ENCODE results near the gene SLC25A30.
"Not testable (repeated sequence)": the region's sequence is repeated elsewhere in the genome, so short reads cannot be mapped to it uniquely, and the experiment has no call there.

SLC25A30 gene

DNA sequence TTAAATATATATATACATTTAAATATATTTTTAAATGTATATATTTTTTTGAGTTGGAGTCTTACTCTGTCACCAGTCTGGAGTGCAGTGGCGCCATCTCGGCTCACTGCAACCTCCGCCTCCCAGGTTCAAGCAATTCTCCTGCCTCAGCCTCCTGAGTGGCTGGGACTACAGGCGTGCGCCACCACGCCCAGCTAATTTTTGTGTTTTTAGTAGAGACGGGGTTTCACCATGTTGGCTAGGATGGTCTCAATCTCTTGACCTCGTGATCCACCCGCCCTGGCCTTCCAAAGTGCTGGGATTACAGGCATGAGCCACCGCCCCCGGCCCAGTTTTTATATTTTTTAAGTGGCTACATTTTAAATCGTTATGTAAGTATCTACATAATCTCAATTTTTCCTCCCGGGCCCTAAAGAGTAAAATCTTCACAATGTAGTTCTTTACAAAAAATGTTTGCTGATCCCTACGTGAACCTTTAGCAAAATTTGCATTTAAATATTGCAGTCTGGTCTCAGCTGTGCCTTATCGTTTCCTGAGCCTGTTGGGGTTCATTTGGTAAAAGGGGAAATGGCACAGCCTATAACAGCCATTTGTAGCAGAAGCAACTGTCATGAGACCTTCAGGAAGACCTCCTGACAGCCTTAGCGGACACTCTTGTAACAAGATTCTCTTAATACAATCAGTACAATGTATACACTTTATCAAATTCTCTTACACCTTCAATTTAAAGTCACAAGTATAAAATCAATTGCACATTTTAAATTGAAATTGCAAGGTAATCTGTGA is 8.1 kb upstream of the SLC25A30 start:
- not testable (repeated sequence) for DNase-seq

DNA sequence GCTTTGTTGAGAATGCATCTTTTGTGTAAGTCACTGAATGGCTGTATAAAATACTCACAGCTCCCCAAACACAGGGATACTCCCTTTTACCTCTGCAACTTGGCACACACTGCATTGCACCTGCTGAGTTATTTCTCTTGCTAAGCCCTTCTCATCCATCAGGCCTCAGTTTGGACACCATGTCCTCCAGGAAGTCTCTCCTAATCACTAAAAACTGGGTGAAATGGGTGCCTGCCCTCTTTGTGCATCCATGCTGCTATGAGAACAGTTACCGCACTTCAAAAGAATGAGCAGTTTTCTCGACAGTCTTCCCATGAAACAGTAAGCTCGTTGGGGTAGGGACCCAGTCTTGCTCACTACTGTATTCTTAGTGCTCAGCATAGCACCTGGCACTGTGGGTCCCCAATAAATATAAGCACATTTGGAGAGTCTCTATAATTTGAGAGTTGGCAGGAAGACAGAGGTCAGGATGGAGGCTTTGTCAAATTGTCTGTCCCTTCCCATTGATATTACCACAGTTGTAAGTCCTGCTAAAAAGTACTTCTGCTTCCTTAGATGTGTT is 4.6 kb upstream of the SLC25A30 start:
- no peak for DNase-seq

- no peak for DNase-seq
Observed at GRCh38 chr13:45419945-45420344, 1.8 kb upstream of the SLC25A30 start.

- not testable (repeated sequence) for DNase-seq
Observed at GRCh38 chr13:45419389-45419788, 1.2 kb upstream of the SLC25A30 start.

GRCh38 chr13:45416516-45417128 is 1.6 kb downstream of the SLC25A30 start:
- DNase-seq: no peak

DNA sequence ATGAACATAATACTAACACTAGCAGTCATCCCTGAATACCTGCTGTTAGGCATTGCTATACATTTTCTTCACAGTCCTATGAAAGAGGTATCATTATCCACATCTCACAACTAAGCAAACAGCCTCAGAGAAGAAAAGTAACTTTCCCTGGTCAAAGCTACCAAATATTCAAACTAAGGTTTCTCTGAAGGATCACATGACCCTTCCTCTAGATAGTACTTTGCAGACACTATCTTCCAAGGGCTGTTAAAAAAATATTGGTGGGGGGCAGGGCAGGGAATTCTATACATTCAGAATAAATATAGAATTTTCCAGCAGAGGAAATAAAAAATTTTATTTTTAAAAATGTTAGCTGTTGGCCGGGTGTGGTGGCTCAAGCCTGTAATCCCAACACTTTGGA is 3.1 kb downstream of the SLC25A30 start:
- DNase-seq: no peak

DNA sequence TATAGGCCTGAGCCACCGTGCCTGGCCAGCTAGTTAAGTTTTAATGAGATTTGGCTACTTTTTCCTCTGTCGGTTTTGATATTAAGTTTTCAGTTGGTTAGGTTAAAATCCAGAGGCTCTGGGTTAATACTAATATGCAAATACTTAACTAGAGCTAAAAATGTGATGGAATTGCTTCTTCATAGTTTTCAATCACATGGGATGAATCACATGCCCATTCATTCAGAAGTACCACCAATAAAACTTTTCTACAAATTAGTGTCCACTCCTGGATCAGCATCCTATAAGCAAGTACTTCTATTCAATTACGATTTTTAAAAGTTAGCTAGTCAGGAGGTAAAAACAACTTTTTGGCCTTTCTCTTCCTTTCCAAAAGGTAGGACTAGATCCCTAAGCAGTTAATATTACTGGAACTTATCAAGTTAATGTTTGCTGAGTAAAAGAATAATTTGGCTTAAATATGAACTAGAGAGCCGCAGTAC is 4.3 kb downstream of the SLC25A30 start:
- no peak for DNase-seq

DNA sequence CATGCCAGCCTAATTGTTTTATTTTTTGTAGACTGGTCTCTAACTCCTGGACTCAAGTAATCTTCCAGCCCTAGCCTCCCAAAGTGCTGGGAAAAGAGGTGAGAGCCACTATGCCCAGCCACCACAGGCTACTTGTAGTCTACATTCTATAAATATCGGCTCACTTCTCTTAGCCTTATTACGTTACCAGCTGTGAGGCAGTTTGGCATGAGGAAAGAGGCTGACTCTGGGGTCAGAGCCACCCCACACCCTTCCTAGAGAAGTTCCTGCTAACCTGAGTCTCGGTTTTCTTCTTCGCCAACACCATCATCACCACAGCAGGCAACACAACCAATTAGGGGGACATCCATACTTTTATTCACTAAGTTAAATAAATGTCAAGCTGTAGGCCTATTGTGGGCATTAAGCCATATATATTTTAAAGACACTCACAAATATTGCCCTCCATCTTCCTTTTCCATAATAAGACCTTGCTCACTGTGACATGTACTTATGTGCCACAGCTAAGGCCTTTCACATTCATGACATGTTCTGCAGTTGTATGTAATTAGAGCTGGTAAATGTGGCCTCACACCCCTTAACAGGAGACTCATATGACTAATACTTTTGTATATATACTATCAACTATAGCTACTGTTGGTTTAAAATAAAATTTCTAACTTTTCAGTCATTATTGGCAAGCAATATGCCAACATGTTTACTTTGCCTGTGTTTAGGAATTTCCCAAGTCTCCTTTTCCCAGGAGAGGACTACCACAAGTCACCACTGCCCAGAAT is 5.7 kb downstream of the SLC25A30 start:
- DNase-seq: no peak

- DNase-seq: no peak
Observed at GRCh38 chr13:45411631-45412030, 6.5 kb downstream of the SLC25A30 start.

DNA sequence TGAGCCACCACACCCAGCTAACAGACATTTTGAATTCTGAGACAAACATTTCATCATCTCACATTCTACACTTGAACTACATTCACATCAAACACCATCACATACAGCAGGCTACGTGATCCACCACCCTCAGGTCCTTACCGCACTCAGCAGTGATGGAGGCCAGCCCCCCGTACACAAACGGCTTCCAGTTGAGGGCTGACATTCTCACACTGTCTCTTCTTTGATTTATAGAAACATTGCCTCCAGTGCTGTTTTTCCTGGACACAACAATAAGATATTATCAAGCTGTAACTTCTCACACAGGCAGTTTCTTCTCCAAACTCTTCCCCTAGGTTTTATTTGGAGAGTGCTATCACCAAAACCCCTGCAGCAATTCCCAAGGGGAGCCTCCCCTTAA is 7.0 kb downstream of the SLC25A30 start:
- DNase-seq: no peak

- no peak for DNase-seq
Observed at GRCh38 chr13:45410466-45410865, 7.7 kb downstream of the SLC25A30 start.

DNA sequence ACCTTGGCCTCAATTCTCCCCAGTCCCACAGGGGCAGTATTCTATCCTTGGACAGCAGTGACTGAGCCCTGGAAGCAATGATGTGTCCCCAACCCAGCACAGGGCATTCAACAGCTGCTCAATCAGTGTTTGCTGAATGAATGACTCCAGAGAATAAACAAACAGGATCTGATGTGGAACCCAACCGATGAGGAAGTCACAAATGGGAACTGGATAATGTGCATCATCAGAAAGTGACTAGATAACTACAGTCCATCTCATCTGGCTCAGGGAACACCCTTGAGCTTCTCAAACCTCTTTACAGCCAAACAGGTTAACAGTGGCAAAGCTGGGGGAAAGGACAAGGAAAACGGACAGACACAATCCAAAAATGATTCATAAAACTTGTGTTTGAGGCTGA is 8.2 kb downstream of the SLC25A30 start:
- DNase-seq: no peak

DNA sequence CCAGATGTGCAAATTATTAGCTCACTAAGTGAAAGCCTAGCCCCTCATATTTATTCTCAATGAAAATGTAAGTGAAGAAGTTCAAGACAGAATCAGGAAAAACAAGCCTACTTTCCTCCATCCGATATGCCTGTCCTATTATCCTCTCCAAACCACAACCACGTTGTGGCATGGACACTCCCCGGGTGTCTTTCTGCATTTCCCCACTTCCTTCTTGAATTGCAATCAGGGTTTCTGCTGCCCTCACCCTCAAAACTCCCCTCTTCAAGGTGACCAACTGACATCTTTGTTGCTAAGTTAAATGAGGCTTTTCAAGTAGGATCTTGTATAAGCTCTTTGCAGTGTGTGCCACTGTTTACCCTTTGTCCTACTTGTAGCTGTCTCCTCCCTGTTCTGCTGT is 11.8 kb downstream of the SLC25A30 start:
- no peak for DNase-seq

- no peak for DNase-seq
Observed at GRCh38 chr13:45403081-45403480, 15.1 kb downstream of the SLC25A30 start.

DNA sequence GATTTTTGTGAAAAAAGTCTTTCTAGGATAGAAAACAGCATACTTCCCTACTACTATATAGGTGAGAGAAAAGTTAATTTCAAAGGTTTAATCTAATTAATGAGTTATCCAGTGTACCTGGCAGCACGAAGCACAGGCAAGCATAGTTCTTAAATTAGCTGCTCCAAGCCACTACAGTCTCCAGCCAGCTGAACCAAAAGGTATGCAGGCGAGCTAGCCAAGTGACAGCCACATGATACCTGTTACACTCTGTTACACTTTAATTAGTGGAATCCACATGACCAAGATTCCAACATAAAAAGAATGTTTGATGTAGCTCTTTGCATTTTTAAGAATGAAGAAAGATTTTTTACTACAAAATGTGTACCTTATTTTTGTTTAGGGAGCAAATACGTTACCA is 15.5 kb downstream of the SLC25A30 start:
- DNase-seq: no peak

- no peak for DNase-seq
Observed at GRCh38 chr13:45401314-45401713, 16.9 kb downstream of the SLC25A30 start.

GRCh38 chr13:45398877-45399276 is 19.3 kb downstream of the SLC25A30 start:
- DNase-seq: no peak

- no peak for DNase-seq
Observed at GRCh38 chr13:45396533-45397095, 21.6 kb downstream of the SLC25A30 start.

DNA sequence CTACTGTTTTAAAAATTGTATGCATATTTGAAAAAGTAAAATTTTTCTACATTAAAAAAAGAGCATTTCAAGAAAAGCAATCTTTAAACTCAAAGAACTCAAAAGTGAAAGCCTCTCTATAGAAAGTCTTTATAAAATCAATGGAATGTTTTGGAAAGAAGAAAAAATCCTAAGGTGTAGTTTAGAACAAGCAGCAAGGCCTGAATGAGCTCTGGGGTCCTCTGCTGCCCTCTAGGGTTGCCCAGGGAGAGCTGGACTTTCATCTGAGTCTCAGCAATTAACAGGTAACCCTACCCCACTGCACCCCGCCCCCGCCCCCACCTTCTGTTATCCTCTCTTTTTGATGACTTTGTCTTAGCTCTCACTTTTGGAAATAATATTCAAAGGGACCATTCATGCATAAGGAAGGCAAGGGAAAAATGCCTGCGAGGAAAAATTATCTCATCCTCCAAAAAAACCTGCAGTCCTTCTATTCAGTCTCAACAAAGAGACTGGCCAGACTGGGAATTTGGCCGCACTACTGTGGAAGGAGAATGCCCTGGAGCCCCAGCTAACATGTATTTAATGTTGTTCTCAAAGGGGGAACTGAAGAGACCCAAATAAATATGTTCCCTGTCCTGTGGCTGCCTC is 24.1 kb downstream of the SLC25A30 start:
- peak; percentile 58 for DNase-seq

- DNase-seq: no peak
Observed at GRCh38 chr13:45392811-45393210, 25.4 kb downstream of the SLC25A30 start.

DNA sequence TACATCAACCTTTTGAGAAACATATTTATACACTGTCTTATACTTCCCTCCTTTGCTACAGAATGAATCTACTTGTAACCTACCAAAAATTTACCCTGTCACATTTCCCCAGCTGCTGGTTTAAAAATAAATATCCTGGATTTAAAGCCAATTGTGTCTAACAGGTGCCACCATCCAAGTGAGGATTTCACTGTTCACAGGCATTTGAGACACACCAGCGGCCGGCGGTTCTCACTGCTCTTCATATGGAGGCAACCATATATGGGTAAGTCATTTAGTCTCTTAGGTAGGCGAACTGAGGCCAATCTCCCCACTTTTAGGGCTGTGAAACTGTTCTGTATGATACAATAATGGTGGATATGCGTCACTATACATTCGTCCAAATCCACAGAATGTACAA is 26.2 kb downstream of the SLC25A30 start:
- no peak for DNase-seq

- DNase-seq: not testable (repeated sequence)
Observed at GRCh38 chr13:45391128-45391527, 27.0 kb downstream of the SLC25A30 start.

- DNase-seq: not testable (repeated sequence)
Observed at GRCh38 chr13:45390348-45390747, 27.8 kb downstream of the SLC25A30 start.

Data from NCI-H2171 (cell line).